Panc1 (cell line): ENCODE results near the gene SH3D19.

Experiments
- POLR2AphosphoS5 ChIP-seq: IDR thresholded peaks from 2 replicates; pipeline ENCODE4 v1.6.1; 2012; ENCODE audit warnings: mild to moderate bottlenecking, low read depth, low read length, moderate library complexity
- TF ChIP-seq, protein P1 (sequence below): fragments of 450-650 bp; IDR thresholded peaks from 2 replicates; pipeline ENCODE4 v1.5.1; 2017; ENCODE audit warnings: mild to moderate bottlenecking
- TF ChIP-seq, protein P2 (sequence below), 2 experiments: IDR thresholded peaks; 2 replicates each; pipeline ENCODE4 v1.6.1; 2011 to 2012; ENCODE audit warnings: low read depth in 2 of 2, control low read depth in 1 of 2, low read length in 1 of 2, mild to moderate bottlenecking in 1 of 2, moderate library complexity in 1 of 2; ENCODE audit not compliant: insufficient read depth in 1 of 2

DNA sequence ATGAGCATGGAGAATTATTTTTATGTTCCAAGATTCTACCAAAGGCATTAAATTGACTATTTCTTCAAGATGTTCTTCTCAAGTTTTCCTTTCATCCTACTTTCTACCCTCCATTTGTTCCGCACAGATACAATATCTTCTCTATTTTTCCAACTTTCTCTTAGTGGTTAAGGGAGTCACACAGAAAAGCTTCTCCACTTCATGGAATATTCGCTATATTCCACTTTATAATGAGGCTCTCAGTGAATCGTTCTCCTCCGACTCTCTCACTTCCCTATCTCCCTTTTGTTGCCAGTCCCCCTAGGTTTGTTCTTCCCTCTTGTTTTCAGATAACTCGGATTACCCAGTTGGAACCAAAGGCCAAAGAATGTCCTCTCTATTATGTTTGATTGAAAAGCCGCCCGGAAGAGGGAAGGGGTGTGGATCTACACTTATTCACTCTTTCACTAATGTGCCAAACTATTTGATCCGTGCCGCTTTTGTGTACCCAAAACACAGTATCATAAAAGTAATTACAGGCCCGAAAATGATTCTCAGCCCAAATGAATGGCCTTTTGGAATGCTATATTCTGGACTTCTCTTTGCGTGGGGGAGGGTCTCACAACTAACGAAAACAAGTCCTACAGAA is 1.2 kb downstream of the SH3D19 start:
- no peak for TF ChIP-seq POLR2AphosphoS5
- TF ChIP-seq, protein P1, sequence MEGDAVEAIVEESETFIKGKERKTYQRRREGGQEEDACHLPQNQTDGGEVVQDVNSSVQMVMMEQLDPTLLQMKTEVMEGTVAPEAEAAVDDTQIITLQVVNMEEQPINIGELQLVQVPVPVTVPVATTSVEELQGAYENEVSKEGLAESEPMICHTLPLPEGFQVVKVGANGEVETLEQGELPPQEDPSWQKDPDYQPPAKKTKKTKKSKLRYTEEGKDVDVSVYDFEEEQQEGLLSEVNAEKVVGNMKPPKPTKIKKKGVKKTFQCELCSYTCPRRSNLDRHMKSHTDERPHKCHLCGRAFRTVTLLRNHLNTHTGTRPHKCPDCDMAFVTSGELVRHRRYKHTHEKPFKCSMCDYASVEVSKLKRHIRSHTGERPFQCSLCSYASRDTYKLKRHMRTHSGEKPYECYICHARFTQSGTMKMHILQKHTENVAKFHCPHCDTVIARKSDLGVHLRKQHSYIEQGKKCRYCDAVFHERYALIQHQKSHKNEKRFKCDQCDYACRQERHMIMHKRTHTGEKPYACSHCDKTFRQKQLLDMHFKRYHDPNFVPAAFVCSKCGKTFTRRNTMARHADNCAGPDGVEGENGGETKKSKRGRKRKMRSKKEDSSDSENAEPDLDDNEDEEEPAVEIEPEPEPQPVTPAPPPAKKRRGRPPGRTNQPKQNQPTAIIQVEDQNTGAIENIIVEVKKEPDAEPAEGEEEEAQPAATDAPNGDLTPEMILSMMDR = no peak
- TF ChIP-seq, protein P2, sequence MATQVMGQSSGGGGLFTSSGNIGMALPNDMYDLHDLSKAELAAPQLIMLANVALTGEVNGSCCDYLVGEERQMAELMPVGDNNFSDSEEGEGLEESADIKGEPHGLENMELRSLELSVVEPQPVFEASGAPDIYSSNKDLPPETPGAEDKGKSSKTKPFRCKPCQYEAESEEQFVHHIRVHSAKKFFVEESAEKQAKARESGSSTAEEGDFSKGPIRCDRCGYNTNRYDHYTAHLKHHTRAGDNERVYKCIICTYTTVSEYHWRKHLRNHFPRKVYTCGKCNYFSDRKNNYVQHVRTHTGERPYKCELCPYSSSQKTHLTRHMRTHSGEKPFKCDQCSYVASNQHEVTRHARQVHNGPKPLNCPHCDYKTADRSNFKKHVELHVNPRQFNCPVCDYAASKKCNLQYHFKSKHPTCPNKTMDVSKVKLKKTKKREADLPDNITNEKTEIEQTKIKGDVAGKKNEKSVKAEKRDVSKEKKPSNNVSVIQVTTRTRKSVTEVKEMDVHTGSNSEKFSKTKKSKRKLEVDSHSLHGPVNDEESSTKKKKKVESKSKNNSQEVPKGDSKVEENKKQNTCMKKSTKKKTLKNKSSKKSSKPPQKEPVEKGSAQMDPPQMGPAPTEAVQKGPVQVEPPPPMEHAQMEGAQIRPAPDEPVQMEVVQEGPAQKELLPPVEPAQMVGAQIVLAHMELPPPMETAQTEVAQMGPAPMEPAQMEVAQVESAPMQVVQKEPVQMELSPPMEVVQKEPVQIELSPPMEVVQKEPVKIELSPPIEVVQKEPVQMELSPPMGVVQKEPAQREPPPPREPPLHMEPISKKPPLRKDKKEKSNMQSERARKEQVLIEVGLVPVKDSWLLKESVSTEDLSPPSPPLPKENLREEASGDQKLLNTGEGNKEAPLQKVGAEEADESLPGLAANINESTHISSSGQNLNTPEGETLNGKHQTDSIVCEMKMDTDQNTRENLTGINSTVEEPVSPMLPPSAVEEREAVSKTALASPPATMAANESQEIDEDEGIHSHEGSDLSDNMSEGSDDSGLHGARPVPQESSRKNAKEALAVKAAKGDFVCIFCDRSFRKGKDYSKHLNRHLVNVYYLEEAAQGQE (IDR thresholded peaks at IDR 0.05; ENCODE audit: insufficient read depth in 1 of 2, low read depth in 2 of 2, low read length in 1 of 2) = no peak
